Measurements from ENCODE around the gene BMPR1B.

BMPR1B gene

DNA sequence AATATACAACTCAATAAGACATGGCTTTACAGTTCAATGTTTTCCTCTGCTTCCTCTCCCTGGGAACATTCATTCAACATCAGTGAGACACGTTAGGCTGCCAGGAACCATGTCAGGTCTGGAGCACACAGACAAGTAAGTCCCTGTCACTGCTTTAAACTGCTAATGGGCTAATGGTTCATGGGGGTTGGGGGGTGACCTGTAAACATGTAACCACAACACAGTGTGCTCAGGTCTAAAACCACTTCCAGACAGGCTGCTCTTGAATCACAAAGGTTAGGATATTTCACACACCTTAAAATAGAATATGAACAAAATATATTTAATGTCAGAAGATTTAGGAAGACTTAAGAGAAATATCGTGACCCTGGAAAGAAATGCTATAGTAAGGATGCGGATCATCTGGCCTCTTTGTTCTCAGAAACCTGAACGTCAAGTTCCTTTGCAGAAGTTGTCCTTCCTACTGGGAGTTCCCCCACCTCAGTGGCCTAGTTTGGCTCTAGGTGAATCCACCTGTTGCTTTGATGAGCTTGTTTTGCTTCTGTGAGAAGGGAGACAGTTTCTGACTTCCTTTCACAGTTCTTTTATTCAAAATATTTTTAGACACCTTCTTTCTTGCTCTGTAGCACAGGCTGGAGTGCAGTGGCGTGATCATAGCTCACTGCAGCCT is 431.1 kb downstream of the BMPR1B start:
- DNase-seq (ENCODE audit: low read depth): no peak

GRCh38 chr4:95190751-95191436 is 433.1 kb downstream of the BMPR1B start:
- no peak for DNase-seq (ENCODE audit: low read depth)

GRCh38 chr4:95191537-95191936 is 433.8 kb downstream of the BMPR1B start:
- no peak for DNase-seq (ENCODE audit: low read depth)

- no peak for DNase-seq (ENCODE audit: low read depth)
These were observed 435.9 kb downstream of the BMPR1B start for GRCh38 chr4:95193391-95194224.

GRCh38 chr4:95197353-95197752 is 439.6 kb downstream of the BMPR1B start:
- DNase-seq (ENCODE audit: low read depth): no peak

- DNase-seq (ENCODE audit: low read depth): no peak
These were observed 441.2 kb downstream of the BMPR1B start for GRCh38 chr4:95198961-95199360.

DNA sequence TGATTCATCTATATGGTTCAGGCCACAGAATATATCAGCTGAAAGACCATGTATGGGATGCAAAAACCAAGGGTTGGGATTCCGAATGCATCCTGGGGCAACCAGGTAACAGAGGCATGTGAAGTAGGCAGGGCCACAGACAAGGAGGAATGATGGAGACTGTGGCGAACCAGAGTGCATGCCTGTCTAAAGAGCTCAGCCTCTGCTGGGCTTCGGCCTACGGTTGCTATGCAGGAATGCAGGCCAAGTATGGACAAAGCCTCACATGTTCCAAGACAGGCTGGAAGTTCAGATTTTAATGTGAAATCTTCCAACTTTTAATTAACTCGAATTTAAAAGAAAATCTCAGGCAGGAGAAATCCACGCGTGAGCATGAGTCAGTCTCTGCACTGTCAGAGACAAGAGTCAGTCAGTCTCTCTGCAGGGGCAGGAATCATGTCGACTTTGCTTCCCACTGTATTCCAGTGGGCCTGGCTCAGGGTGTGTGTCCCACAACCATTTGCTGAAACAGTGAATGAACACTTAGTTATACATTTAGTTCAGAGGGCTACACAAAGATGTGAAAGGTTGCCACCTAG is 446.6 kb downstream of the BMPR1B start:
- no peak for DNase-seq (ENCODE audit: low read depth)

- no peak for DNase-seq (ENCODE audit: low read depth)
These were observed 447.1 kb downstream of the BMPR1B start for GRCh38 chr4:95204873-95205272.
